ENCODE data around the gene BLVRB. TPM values are rescaled to one million over a fixed set of nuclear protein-coding genes. Genes with fewer than 3 reads are reported as not detected.

The BLVRB gene
- total RNA-seq, 2 experiments from 2014 or later: 4.3 to 5.2 TPM

- no peaks in the 10 kb centered on the region for H3K9me3 ChIP-seq (ENCODE audit: control insufficient read depth in 1 of 2, insufficient read depth in 1 of 2, low read length in 2 of 2)
- no peaks in the 10 kb centered on the region for H3K27me3 Mint-ChIP-seq
- intact Hi-C loops (cut with DNase I, micrococcal nuclease): no loop called here
- no peak overlapping the region for H3K27ac ChIP-seq (ENCODE audit: low read depth in 1 of 2, low read length in 2 of 2)
- peaks cover 27% of the 10 kb centered on the region for H3K4me1 Mint-ChIP-seq (ENCODE audit: low read depth)
- H3K36me3 Mint-ChIP-seq (ENCODE audit: low read depth): peaks cover 8% of the 10 kb centered on the region
- DNase-seq: no peak
- H3K4me3 ChIP-seq (ENCODE audit: low read length): no peak overlapping the region
- peaks cover 11% of the 10 kb centered on the region for H3K36me3 ChIP-seq (ENCODE audit: insufficient read depth, low read length)
- H3K27ac Mint-ChIP-seq: peak overlapping the region; percentile 62
- no peaks in the 10 kb centered on the region for H3K9me3 Mint-ChIP-seq
- CTCF ChIA-PET: interaction anchor here (0.7 kb wide), 1 partner anchor 16 kb away, joined by 4 read pairs; no protein-coding TSS in a partner anchor
- peaks cover 41% of the 10 kb centered on the region for H3K4me1 ChIP-seq (ENCODE audit: insufficient read depth, low read length)
- TF ChIP-seq, protein P1, sequence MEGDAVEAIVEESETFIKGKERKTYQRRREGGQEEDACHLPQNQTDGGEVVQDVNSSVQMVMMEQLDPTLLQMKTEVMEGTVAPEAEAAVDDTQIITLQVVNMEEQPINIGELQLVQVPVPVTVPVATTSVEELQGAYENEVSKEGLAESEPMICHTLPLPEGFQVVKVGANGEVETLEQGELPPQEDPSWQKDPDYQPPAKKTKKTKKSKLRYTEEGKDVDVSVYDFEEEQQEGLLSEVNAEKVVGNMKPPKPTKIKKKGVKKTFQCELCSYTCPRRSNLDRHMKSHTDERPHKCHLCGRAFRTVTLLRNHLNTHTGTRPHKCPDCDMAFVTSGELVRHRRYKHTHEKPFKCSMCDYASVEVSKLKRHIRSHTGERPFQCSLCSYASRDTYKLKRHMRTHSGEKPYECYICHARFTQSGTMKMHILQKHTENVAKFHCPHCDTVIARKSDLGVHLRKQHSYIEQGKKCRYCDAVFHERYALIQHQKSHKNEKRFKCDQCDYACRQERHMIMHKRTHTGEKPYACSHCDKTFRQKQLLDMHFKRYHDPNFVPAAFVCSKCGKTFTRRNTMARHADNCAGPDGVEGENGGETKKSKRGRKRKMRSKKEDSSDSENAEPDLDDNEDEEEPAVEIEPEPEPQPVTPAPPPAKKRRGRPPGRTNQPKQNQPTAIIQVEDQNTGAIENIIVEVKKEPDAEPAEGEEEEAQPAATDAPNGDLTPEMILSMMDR (IDR thresholded peaks at IDR 0.05): no peak
- POLR2A ChIA-PET: interaction anchor here (2.6 to 6.3 kb wide), 2 partner anchors 16 to 25 kb away, joined by 31 to 71 read pairs; partner anchors contain the start of gene SERTAD3
- peak overlapping the region; percentile 87 for H3K4me3 Mint-ChIP-seq
- no peak for ATAC-seq (ENCODE audit: poor library complexity)
- no peaks in the 10 kb centered on the region for H3K27me3 ChIP-seq (ENCODE audit: control insufficient read depth in 1 of 2, insufficient read depth in 2 of 2, low read length in 2 of 2)
Observed at GRCh38 chr19:40419066-40419612, 46.4 kb downstream of the BLVRB start.

DNA sequence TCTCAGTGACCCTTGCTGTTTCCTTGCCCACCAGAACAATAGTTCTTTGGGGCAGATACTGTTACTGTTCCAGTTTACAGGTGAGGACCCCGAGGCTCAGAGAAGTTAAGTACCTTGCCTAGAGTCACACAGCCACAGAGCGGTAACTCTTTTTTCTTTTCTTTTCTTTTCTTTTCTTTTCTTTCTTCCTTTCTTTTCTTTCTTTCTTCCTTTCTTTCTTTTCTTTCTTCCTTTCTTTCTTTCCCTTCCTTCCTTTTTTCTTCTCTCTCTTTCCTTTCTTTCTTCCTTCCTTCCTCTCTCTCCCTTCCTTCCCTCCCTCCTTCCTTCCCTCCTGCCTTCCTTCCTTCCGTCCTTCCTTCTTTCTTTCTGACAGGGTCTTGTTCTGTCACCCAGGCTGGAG is 47.5 kb downstream of the BLVRB start:
- Mint-ChIP-seq H3K9me3 (no peaks in the 10 kb centered on the region), H3K36me3 (ENCODE audit: low read depth) (peaks cover 6% of the 10 kb centered on the region), H3K27ac (no peak overlapping the region), H3K27me3 (peaks cover 4% of the 10 kb centered on the region), H3K4me1 (ENCODE audit: low read depth) (peaks cover 24% of the 10 kb centered on the region), H3K4me3 (peak overlapping the region; percentile 42)
- Histone ChIP-seq H3K4me1 (ENCODE audit: insufficient read depth, low read length) (peaks cover 34% of the 10 kb centered on the region), H3K9me3 (ENCODE audit: control insufficient read depth in 1 of 2, insufficient read depth in 1 of 2, low read length in 2 of 2) (no peaks in the 10 kb centered on the region), H3K36me3 (ENCODE audit: insufficient read depth, low read length) (peaks cover 9% of the 10 kb centered on the region), H3K4me3 (ENCODE audit: low read length) (no peak overlapping the region), H3K27me3 (ENCODE audit: control insufficient read depth in 1 of 2, insufficient read depth in 2 of 2, low read length in 2 of 2) (no peaks in the 10 kb centered on the region), H3K27ac (ENCODE audit: low read depth in 1 of 2, low read length in 2 of 2) (no peak overlapping the region)
- intact Hi-C loops (cut with DNase I, micrococcal nuclease): no loop called here
- no peak for ATAC-seq (ENCODE audit: poor library complexity)
- ChIA-PET POLR2A (no interaction called here), CTCF (interaction anchor here (1.9 kb wide), 1 partner anchor 46 kb away, joined by 4 read pairs; no protein-coding TSS in a partner anchor)
- no peak for DNase-seq
- TF ChIP-seq, protein P1 (IDR thresholded peaks at IDR 0.05): no peak

DNA sequence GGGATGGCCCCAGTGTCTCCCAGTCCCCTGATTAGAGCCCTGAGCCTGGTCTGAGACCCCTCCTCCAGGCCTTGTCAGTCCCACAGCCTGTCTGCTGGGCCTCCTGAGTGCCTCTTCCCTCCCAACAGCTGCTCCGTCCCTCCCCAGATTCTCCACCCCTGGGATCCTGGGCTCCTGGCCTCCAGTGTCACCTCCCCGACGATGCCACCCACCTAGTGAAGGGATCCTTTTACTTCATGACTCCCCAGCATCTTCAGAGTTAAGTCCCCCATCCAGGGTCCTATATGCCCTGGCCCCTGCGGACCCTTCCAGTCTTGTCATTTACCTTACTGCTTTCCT is 47.9 kb downstream of the BLVRB start:
- intact Hi-C loops (cut with DNase I, micrococcal nuclease): no loop called here
- H3K9me3 ChIP-seq (ENCODE audit: control insufficient read depth in 1 of 2, insufficient read depth in 1 of 2, low read length in 2 of 2): no peaks in the 10 kb centered on the region
- peaks cover 4% of the 10 kb centered on the region for H3K36me3 ChIP-seq (ENCODE audit: insufficient read depth, low read length)
- ChIA-PET CTCF (interaction anchor here (1.9 kb wide), 1 partner anchor 47 kb away, joined by 4 read pairs; no protein-coding TSS in a partner anchor), POLR2A (no interaction called here)
- Mint-ChIP-seq H3K9me3 (no peaks in the 10 kb centered on the region), H3K27ac (no peak overlapping the region), H3K27me3 (peaks cover 4% of the 10 kb centered on the region), H3K4me3 (peak overlapping the region; percentile 42), H3K4me1 (ENCODE audit: low read depth) (peaks cover 22% of the 10 kb centered on the region), H3K36me3 (ENCODE audit: low read depth) (peaks cover 6% of the 10 kb centered on the region)
- ATAC-seq (ENCODE audit: poor library complexity): no peak
- DNase-seq: no peak
- no peaks in the 10 kb centered on the region for H3K27me3 ChIP-seq (ENCODE audit: control insufficient read depth in 1 of 2, insufficient read depth in 2 of 2, low read length in 2 of 2)
- peaks cover 30% of the 10 kb centered on the region for H3K4me1 ChIP-seq (ENCODE audit: insufficient read depth, low read length)
- H3K4me3 ChIP-seq (ENCODE audit: low read length): no peak overlapping the region
- H3K27ac ChIP-seq (ENCODE audit: low read depth in 1 of 2, low read length in 2 of 2): no peak overlapping the region
- TF ChIP-seq, protein P1 (IDR thresholded peaks at IDR 0.05): no peak

Data from CD4-positive, alpha-beta T cell (primary cell).